Trophoblast cell (in vitro differentiated cells and primary cell): ENCODE measurements around the gene THSD4.
"Not testable (repeated sequence)": the region's sequence is repeated elsewhere in the genome, so short reads cannot be mapped to it uniquely, and the experiment has no call there.

Experiments
- DNase-seq, 2 donors: peaks; one replicate each; pipeline ENCODE4 v3.0.0-alpha.2; 2016
- H2AFZ ChIP-seq: 2 replicates; pipeline ENCODE4 v1.6.1; 2013; ENCODE audit warnings: low read length, moderate library complexity, mild to moderate bottlenecking; ENCODE audit not compliant: insufficient read depth, poor library complexity
- H2AK5ac ChIP-seq: 2 replicates; pipeline ENCODE4 v1.6.1; 2013; ENCODE audit warnings: mild to moderate bottlenecking, low read length
- H2BK120ac ChIP-seq: 2 replicates; pipeline ENCODE4 v1.6.1; 2013; ENCODE audit warnings: low read length, mild to moderate bottlenecking, moderate library complexity; ENCODE audit not compliant: insufficient read depth, poor library complexity
- H2BK12ac ChIP-seq: 2 replicates; pipeline ENCODE4 v1.6.1; 2013; ENCODE audit warnings: mild to moderate bottlenecking, low read length, moderate library complexity
- H2BK5ac ChIP-seq: 2 replicates; pipeline ENCODE4 v1.6.1; 2013; ENCODE audit warnings: low read length, low read depth, moderate library complexity, mild to moderate bottlenecking; ENCODE audit not compliant: poor library complexity
- H3K14ac ChIP-seq: 2 replicates; pipeline ENCODE4 v1.6.1; 2013; ENCODE audit warnings: mild to moderate bottlenecking, low read length
- H3K18ac ChIP-seq: 2 replicates; pipeline ENCODE4 v1.6.1; 2013; ENCODE audit warnings: mild to moderate bottlenecking, low read length
- H3K23ac ChIP-seq: 2 replicates; pipeline ENCODE4 v1.6.1; 2013; ENCODE audit warnings: low read length
- H3K27ac ChIP-seq: 2 replicates; pipeline ENCODE4 v1.5.1; 2013; ENCODE audit warnings: low read depth, mild to moderate bottlenecking, inconsistent platforms, low read length, moderate library complexity
- H3K27me3 ChIP-seq: 2 replicates; pipeline ENCODE4 v1.6.1; 2013; ENCODE audit warnings: inconsistent platforms, mild to moderate bottlenecking, low read length, moderate library complexity; ENCODE audit not compliant: insufficient read depth
- H3K36me3 ChIP-seq, 2 experiments: 1 replicate in 1 of 2; 2 replicates in 1 of 2; pipeline ENCODE4 v1.6.1; 2013; ENCODE audit warnings: low read length in 2 of 2, mild to moderate bottlenecking in 2 of 2, moderate library complexity in 1 of 2; ENCODE audit not compliant: insufficient read depth in 2 of 2, control insufficient read depth in 1 of 2
- H3K4ac ChIP-seq: 2 replicates; pipeline ENCODE4 v1.6.1; 2013; ENCODE audit warnings: low read depth, mild to moderate bottlenecking, low read length, moderate library complexity
- H3K4me1 ChIP-seq, 2 experiments: 1 replicate in 1 of 2; 2 replicates in 1 of 2; pipeline ENCODE4 v1.6.1; 2013; ENCODE audit warnings: low read length in 2 of 2, mild to moderate bottlenecking in 2 of 2, moderate library complexity in 1 of 2; ENCODE audit not compliant: insufficient read depth in 2 of 2, control insufficient read depth in 1 of 2
- H3K4me2 ChIP-seq: 2 replicates; pipeline ENCODE4 v1.6.1; 2013; ENCODE audit warnings: inconsistent platforms, mild to moderate bottlenecking, low read length, moderate library complexity
- H3K4me3 ChIP-seq: 2 replicates; pipeline ENCODE4 v1.5.1; 2013; ENCODE audit warnings: mild to moderate bottlenecking, low read depth, low read length, inconsistent platforms
- H3K79me1 ChIP-seq: one replicate; pipeline ENCODE4 v1.6.1; 2013; ENCODE audit warnings: low read length
- H3K79me2 ChIP-seq: 2 replicates; pipeline ENCODE4 v1.6.1; 2013; ENCODE audit warnings: low read length, mild to moderate bottlenecking; ENCODE audit not compliant: control insufficient read depth, insufficient read depth, poor library complexity
- H3K9ac ChIP-seq: 2 replicates; pipeline ENCODE4 v1.6.1; 2013; ENCODE audit warnings: mild to moderate bottlenecking, low read length
- H3K9me3 ChIP-seq: 2 replicates; pipeline ENCODE4 v1.6.1; 2013; ENCODE audit warnings: low read depth, mild to moderate bottlenecking, control low read depth, inconsistent platforms, low read length; ENCODE audit not compliant: insufficient read depth
- H4K12ac ChIP-seq: 2 replicates; pipeline ENCODE4 v1.6.1; 2013; ENCODE audit warnings: low read depth, mild to moderate bottlenecking, low read length, moderate library complexity
- H4K8ac ChIP-seq: 2 replicates; pipeline ENCODE4 v1.6.1; 2013; ENCODE audit warnings: low read depth, mild to moderate bottlenecking, low read length, moderate library complexity
- H4K91ac ChIP-seq: one replicate; pipeline ENCODE4 v1.6.1; 2013; ENCODE audit warnings: low read depth, mild to moderate bottlenecking, low read length, moderate library complexity
- WGBS: extraction: QIAGEN DNeasy Blood & Tissue Kit; methylation state at CpG from one replicate; pipeline ENCODE4 v1.1.7; 2013; ENCODE audit warnings: missing lambda C conversion rate; ENCODE audit not compliant: insufficient read length, insufficient coverage; ENCODE audit errors: extremely low coverage; 5-methylcytosine and 5-hydroxymethylcytosine counted together

The THSD4 gene

GRCh38 chr15:71125831-71126450, 10.7 kb downstream of the THSD4 start:
- Histone ChIP-seq H3K9ac (no peak overlapping the region), H3K36me3 (no peaks in the 10 kb centered on the region), H2BK120ac (no peak overlapping the region), H3K9me3 (no peaks in the 10 kb centered on the region), H3K14ac (no peak overlapping the region), H3K4me1 (peaks cover 0 to 3% of the 10 kb centered on the region in 2 experiments), H3K4me2 (no peak overlapping the region), H2AFZ (no peak overlapping the region), H3K4ac (no peak overlapping the region), H3K18ac (no peak overlapping the region), H2AK5ac (no peak overlapping the region), H3K23ac (no peak overlapping the region), H3K79me1 (no peaks in the 10 kb centered on the region), H4K8ac (no peak overlapping the region), H2BK5ac (no peak overlapping the region), H3K4me3 (no peak overlapping the region), H2BK12ac (no peak overlapping the region), H3K79me2 (no peaks in the 10 kb centered on the region), H4K91ac (no peak overlapping the region), H3K27me3 (no peaks in the 10 kb centered on the region), H3K27ac (no peak overlapping the region), H4K12ac (no peak overlapping the region)
- no CpG with 5 or more reads among the region's 14 CpGs for WGBS
- peak in 1 of 2 donors; percentile 25 for DNase-seq

GRCh38 chr15:71127083-71127482, 11.8 kb downstream of the THSD4 start:
- Histone ChIP-seq H3K4ac (no peak overlapping the region), H3K27ac (no peak overlapping the region), H4K91ac (no peak overlapping the region), H3K14ac (no peak overlapping the region), H3K23ac (no peak overlapping the region), H3K4me3 (no peak overlapping the region), H3K18ac (no peak overlapping the region), H2AK5ac (no peak overlapping the region), H2BK5ac (no peak overlapping the region), H4K8ac (no peak overlapping the region), H3K79me1 (no peaks in the 10 kb centered on the region), H3K4me1 (no peaks in the 10 kb centered on the region), H3K36me3 (no peaks in the 10 kb centered on the region), H3K9me3 (no peaks in the 10 kb centered on the region), H3K27me3 (no peaks in the 10 kb centered on the region), H3K79me2 (no peaks in the 10 kb centered on the region), H3K9ac (no peak overlapping the region), H2BK120ac (no peak overlapping the region), H2AFZ (no peak overlapping the region), H3K4me2 (no peak overlapping the region), H4K12ac (no peak overlapping the region), H2BK12ac (no peak overlapping the region)
- no peak for DNase-seq

GRCh38 chr15:71128159-71128558, 12.9 kb downstream of the THSD4 start:
- H3K9me3 ChIP-seq, H3K23ac ChIP-seq, H2BK12ac ChIP-seq, H2BK120ac ChIP-seq, H3K27ac ChIP-seq, H3K27me3 ChIP-seq, H4K12ac ChIP-seq, H3K4me1 ChIP-seq, H3K9ac ChIP-seq, H2AFZ ChIP-seq, H3K14ac ChIP-seq, H2BK5ac ChIP-seq, H2AK5ac ChIP-seq, H3K36me3 ChIP-seq, H4K8ac ChIP-seq, H4K91ac ChIP-seq, H3K79me2 ChIP-seq, H3K79me1 ChIP-seq, H3K18ac ChIP-seq, H3K4ac ChIP-seq, H3K4me3 ChIP-seq, DNase-seq, H3K4me2 ChIP-seq: not testable (repeated sequence)
- no CpG with 5 or more reads among the region's 6 CpGs for WGBS

GRCh38 chr15:71128939-71129562, 13.8 kb downstream of the THSD4 start:
- no peak overlapping the region for H2AFZ ChIP-seq
- no peak overlapping the region for H3K9ac ChIP-seq
- no peak overlapping the region for H3K27ac ChIP-seq
- no peaks in the 10 kb centered on the region for H3K9me3 ChIP-seq
- H3K14ac ChIP-seq, result no peak overlapping the region
- no peak overlapping the region for H2AK5ac ChIP-seq
- no peak overlapping the region for H4K8ac ChIP-seq
- H2BK120ac ChIP-seq, result no peak overlapping the region
- H3K4me1 ChIP-seq, result no peaks in the 10 kb centered on the region
- H3K79me1 ChIP-seq, result no peaks in the 10 kb centered on the region
- no peak overlapping the region for H4K12ac ChIP-seq
- no peak overlapping the region for H3K18ac ChIP-seq
- no peaks in the 10 kb centered on the region for H3K27me3 ChIP-seq
- WGBS, result no CpG with 5 or more reads among the region's 6 CpGs
- H3K4ac ChIP-seq, result no peak overlapping the region
- H3K4me3 ChIP-seq, result no peak overlapping the region
- no peaks in the 10 kb centered on the region for H3K79me2 ChIP-seq
- no peak for DNase-seq
- H3K4me2 ChIP-seq, result no peak overlapping the region
- no peak overlapping the region for H2BK12ac ChIP-seq
- no peak overlapping the region for H3K23ac ChIP-seq
- H2BK5ac ChIP-seq, result no peak overlapping the region
- H4K91ac ChIP-seq, result no peak overlapping the region
- no peaks in the 10 kb centered on the region for H3K36me3 ChIP-seq
